WTC11 (cell line): Measurements from ENCODE around the gene TOB2. TPM values are rescaled to one million over a fixed set of nuclear protein-coding genes. Genes with fewer than 3 reads are reported as not detected.

Source experiments
- ATAC-seq: fragments of 200-7000 bp; cut with Tn5 transposase; 2 replicates; pipeline ENCODE4 v1.10.0; 2021; ENCODE audit warnings: mild to moderate bottlenecking, moderate library complexity
- CTCF ChIA-PET: fragments of 300-600 bp; sonication (Branson Sonifier 250); formaldehyde crosslinking; loops from one replicate; lab custom pipeline; 2021; ENCODE audit warnings: antibody characterized with exemption; lab: Charles Lee
- POLR2A ChIA-PET: fragments of 350-600 bp; sonication (Branson Sonifier 250); formaldehyde crosslinking; loops from one replicate; lab custom pipeline; 2021; ENCODE audit warnings: antibody characterized with exemption; lab: Charles Lee
- DNase-seq: peaks from one replicate; pipeline ENCODE4 v3.0.0; 2021; ENCODE audit warnings: low spot score
- H3K27ac Mint-ChIP-seq: 2 replicates; pipeline ENCODE4 v1.8.0; 2021; ENCODE audit warnings: mixed read lengths
- H3K27me3 Mint-ChIP-seq: 2 replicates; pipeline ENCODE4 v1.8.0; 2021; ENCODE audit warnings: low read depth, mild to moderate bottlenecking, moderate library complexity, mixed read lengths
- H3K36me3 Mint-ChIP-seq: 2 replicates; pipeline ENCODE4 v1.8.0; 2021; ENCODE audit warnings: mixed read lengths
- H3K4me1 Mint-ChIP-seq: 2 replicates; pipeline ENCODE4 v1.8.0; 2022; ENCODE audit warnings: mixed read lengths
- H3K4me3 Mint-ChIP-seq: 2 replicates; pipeline ENCODE4 v1.8.0; 2021; ENCODE audit warnings: mild to moderate bottlenecking, moderate library complexity, mixed read lengths
- H3K9me3 Mint-ChIP-seq: 2 replicates; pipeline ENCODE4 v1.8.0; 2021; ENCODE audit warnings: mixed read lengths
- CREB1 ChIP-seq: sonication (generic); formaldehyde crosslinking; IDR thresholded peaks from 2 replicates; pipeline ENCODE4 v1.8.0; 2023; ENCODE audit warnings: mild to moderate bottlenecking, missing genetic modification reagents
- EMX1 ChIP-seq: fragments of 250-450 bp; sonication (Bioruptor Pico); IDR thresholded peaks from 2 replicates; pipeline ENCODE4 v1.8.0; 2021; ENCODE audit warnings: mild to moderate bottlenecking
- ESRRA ChIP-seq: sonication (generic); formaldehyde crosslinking; IDR thresholded peaks from 2 replicates; pipeline ENCODE4 v1.8.1; 2022; ENCODE audit warnings: mild to moderate bottlenecking, missing genetic modification reagents, borderline replicate concordance
- FOXP1 ChIP-seq: sonication (generic); formaldehyde crosslinking; IDR thresholded peaks from 2 replicates; pipeline ENCODE4 v1.8.0; 2022; ENCODE audit warnings: missing genetic modification reagents, mild to moderate bottlenecking, moderate library complexity, borderline replicate concordance
- GABPB1 ChIP-seq: sonication (generic); formaldehyde crosslinking; IDR thresholded peaks from 2 replicates; pipeline ENCODE4 v1.8.1; 2023; ENCODE audit warnings: mild to moderate bottlenecking, missing genetic modification reagents
- GTF2I ChIP-seq: fragments of 250-450 bp; sonication (Bioruptor Pico); conservative IDR thresholded peaks from 2 replicates; pipeline ENCODE4 v1.4.0; 2021; ENCODE audit warnings: mild to moderate bottlenecking
- IRF2 ChIP-seq: sonication (generic); formaldehyde crosslinking; IDR thresholded peaks from 2 replicates; pipeline ENCODE4 v1.8.0; 2022; ENCODE audit warnings: low read depth, missing genetic modification reagents, borderline replicate concordance
- MXD4 ChIP-seq: fragments of 250-450 bp; sonication (Bioruptor Pico); IDR thresholded peaks from 2 replicates; pipeline ENCODE4 v1.8.0; 2021; ENCODE audit warnings: mild to moderate bottlenecking, moderate library complexity, borderline replicate concordance
- MYBL2 ChIP-seq: sonication (generic); formaldehyde crosslinking; IDR thresholded peaks from 2 replicates; pipeline ENCODE4 v1.8.1; 2023; ENCODE audit warnings: mild to moderate bottlenecking, moderate library complexity, missing genetic modification reagents
- NR3C1 ChIP-seq: sonication (generic); formaldehyde crosslinking; conservative IDR thresholded peaks from 2 replicates; pipeline ENCODE4 v1.8.1; 2023; ENCODE audit warnings: low read depth, mild to moderate bottlenecking, missing genetic modification reagents
- PRRX2 ChIP-seq: fragments of 250-450 bp; sonication (Bioruptor Pico); IDR thresholded peaks from 2 replicates; pipeline ENCODE4 v1.8.0; 2021; ENCODE audit warnings: mild to moderate bottlenecking
- ZBTB21 ChIP-seq: sonication (generic); formaldehyde crosslinking; IDR thresholded peaks from 2 replicates; pipeline ENCODE4 v1.8.1; 2023; ENCODE audit warnings: mild to moderate bottlenecking, missing genetic modification reagents, borderline replicate concordance
- ZNF263 ChIP-seq: sonication (generic); formaldehyde crosslinking; IDR thresholded peaks from 2 replicates; pipeline ENCODE4 v1.8.1; 2022; ENCODE audit warnings: low read depth, mild to moderate bottlenecking, moderate library complexity, missing genetic modification reagents
- total RNA-seq: library from RNA; stranded (reverse); gene quantifications from 3 replicates; pipeline ENCODE4 v1.2.3, GENCODE V29; 2021
- TF ChIP-seq, protein P1 (sequence below): sonication (generic); formaldehyde crosslinking; conservative IDR thresholded peaks from 2 replicates; pipeline ENCODE4 v1.8.1; 2023; ENCODE audit warnings: mild to moderate bottlenecking, low read depth, missing genetic modification reagents, moderate library complexity
- TF ChIP-seq, protein P2 (sequence below): fragments of 200-600 bp; IDR thresholded peaks from 2 replicates; pipeline ENCODE4 v1.8.0; 2022; ENCODE audit warnings: antibody characterized with exemption
- TF ChIP-seq, protein P3 (sequence below): sonication (generic); formaldehyde crosslinking; IDR thresholded peaks from 2 replicates; pipeline ENCODE4 v1.8.1; 2023; ENCODE audit warnings: mild to moderate bottlenecking, missing genetic modification reagents
- TF ChIP-seq, protein P4 (sequence below): fragments of 250-450 bp; sonication (Bioruptor Pico); IDR thresholded peaks from 2 replicates; pipeline ENCODE4 v1.9.0; 2021; ENCODE audit warnings: moderate library complexity, mild to moderate bottlenecking, inconsistent platforms, borderline replicate concordance
- TF ChIP-seq, protein P5 (sequence below): sonication (generic); formaldehyde crosslinking; IDR thresholded peaks from 2 replicates; pipeline ENCODE4 v1.8.0; 2022; ENCODE audit warnings: missing genetic modification reagents

Gene TOB2
- total RNA-seq, 1 experiment from 2014 or later = 46.6 TPM

DNA sequence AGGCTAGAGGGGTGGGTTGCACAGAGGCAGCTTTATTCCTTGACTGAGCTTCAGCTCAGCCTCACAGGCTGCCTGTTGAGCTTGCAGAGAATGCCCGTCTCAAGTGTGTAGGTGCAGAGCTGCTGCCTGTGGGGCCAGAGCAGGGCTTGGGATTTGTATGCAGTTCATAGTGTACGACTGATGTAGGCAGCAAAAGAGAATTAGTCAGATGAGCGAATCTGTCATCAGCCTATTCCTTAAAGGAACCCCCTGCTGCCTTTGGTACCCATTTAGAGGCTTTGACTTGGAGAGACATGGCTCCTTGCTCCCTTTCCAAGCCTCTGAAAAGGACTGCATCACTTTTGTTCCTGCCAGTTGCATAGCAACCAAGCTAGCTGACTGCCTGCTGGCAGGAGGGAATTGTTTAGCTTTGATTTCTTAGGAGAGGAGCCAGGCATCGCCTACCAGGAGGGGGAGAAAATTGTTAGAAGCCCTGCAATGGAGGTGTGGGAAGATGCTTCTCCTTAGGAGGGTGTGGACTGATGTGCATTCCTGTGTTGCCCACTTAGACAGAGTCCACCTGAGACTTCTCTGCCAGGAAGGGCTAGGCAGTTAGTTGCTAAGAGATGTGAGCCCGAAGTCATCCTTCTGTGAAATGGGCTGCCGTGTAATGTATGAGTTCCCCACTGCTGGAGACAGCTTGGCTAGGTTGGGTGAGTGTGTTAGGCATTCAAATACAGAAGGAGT lies 33.2 kb upstream of the TOB2 start (continued):
- TF ChIP-seq, protein P1, sequence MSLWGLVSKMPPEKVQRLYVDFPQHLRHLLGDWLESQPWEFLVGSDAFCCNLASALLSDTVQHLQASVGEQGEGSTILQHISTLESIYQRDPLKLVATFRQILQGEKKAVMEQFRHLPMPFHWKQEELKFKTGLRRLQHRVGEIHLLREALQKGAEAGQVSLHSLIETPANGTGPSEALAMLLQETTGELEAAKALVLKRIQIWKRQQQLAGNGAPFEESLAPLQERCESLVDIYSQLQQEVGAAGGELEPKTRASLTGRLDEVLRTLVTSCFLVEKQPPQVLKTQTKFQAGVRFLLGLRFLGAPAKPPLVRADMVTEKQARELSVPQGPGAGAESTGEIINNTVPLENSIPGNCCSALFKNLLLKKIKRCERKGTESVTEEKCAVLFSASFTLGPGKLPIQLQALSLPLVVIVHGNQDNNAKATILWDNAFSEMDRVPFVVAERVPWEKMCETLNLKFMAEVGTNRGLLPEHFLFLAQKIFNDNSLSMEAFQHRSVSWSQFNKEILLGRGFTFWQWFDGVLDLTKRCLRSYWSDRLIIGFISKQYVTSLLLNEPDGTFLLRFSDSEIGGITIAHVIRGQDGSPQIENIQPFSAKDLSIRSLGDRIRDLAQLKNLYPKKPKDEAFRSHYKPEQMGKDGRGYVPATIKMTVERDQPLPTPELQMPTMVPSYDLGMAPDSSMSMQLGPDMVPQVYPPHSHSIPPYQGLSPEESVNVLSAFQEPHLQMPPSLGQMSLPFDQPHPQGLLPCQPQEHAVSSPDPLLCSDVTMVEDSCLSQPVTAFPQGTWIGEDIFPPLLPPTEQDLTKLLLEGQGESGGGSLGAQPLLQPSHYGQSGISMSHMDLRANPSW (CRISPR knock-in tag) = no peak
- no peak for TF ChIP-seq ZNF263
- TF ChIP-seq ESRRA (CRISPR knock-in tag) = no peak
- no peak for TF ChIP-seq GTF2I (CRISPR knock-in tag)
- TF ChIP-seq, protein P2, sequence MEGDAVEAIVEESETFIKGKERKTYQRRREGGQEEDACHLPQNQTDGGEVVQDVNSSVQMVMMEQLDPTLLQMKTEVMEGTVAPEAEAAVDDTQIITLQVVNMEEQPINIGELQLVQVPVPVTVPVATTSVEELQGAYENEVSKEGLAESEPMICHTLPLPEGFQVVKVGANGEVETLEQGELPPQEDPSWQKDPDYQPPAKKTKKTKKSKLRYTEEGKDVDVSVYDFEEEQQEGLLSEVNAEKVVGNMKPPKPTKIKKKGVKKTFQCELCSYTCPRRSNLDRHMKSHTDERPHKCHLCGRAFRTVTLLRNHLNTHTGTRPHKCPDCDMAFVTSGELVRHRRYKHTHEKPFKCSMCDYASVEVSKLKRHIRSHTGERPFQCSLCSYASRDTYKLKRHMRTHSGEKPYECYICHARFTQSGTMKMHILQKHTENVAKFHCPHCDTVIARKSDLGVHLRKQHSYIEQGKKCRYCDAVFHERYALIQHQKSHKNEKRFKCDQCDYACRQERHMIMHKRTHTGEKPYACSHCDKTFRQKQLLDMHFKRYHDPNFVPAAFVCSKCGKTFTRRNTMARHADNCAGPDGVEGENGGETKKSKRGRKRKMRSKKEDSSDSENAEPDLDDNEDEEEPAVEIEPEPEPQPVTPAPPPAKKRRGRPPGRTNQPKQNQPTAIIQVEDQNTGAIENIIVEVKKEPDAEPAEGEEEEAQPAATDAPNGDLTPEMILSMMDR = no peak
- no peak for TF ChIP-seq MXD4 (CRISPR knock-in tag)
- no peak for TF ChIP-seq GABPB1
- TF ChIP-seq, protein P3, sequence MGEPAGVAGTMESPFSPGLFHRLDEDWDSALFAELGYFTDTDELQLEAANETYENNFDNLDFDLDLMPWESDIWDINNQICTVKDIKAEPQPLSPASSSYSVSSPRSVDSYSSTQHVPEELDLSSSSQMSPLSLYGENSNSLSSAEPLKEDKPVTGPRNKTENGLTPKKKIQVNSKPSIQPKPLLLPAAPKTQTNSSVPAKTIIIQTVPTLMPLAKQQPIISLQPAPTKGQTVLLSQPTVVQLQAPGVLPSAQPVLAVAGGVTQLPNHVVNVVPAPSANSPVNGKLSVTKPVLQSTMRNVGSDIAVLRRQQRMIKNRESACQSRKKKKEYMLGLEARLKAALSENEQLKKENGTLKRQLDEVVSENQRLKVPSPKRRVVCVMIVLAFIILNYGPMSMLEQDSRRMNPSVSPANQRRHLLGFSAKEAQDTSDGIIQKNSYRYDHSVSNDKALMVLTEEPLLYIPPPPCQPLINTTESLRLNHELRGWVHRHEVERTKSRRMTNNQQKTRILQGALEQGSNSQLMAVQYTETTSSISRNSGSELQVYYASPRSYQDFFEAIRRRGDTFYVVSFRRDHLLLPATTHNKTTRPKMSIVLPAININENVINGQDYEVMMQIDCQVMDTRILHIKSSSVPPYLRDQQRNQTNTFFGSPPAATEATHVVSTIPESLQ (CRISPR knock-in tag) = no peak
- TF ChIP-seq IRF2 = no peak
- TF ChIP-seq MYBL2 (CRISPR knock-in tag) = no peak
- no peak for TF ChIP-seq FOXP1 (CRISPR knock-in tag)

DNA sequence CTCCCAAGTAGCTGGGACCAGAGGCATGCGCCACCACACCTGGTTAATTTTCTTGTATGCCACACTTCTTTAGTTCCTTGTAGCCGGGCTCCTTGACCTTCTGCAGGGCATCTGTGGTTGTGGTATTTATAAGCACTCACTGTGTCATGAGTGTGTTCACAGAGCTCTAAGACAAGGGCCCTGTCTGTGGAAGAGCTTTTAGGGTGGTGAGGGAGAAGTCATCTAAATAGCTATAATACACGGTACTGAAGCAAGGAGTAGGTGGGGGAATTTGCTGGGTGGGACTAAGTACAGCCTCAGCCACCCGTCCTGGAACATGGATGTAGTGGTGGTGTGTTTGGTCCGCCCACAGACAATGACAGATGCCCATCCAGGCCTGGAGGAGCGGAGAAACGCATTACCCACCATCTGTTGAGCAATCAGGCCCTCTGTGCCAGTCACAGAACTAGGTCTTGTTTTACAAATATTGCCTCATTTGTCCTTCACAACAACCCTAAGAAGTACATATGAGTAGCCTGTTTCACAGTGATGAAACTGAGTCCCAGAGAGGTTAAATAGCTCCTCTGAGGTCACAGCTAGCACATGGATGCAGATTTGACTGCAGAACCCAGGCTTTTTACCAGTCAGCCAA lies 32.4 kb upstream of the TOB2 start:
- peaks cover 40% of the 10 kb centered on the region for H3K4me1 Mint-ChIP-seq
- H3K9me3 Mint-ChIP-seq = no peaks in the 10 kb centered on the region
- no peaks in the 10 kb centered on the region for H3K27me3 Mint-ChIP-seq
- no peaks in the 10 kb centered on the region for H3K36me3 Mint-ChIP-seq
- no peak for TF ChIP-seq NR3C1 (CRISPR knock-in tag)
- TF ChIP-seq ZBTB21 = no peak
- no peak for TF ChIP-seq CREB1 (CRISPR knock-in tag)
- TF ChIP-seq EMX1 (CRISPR knock-in tag) = no peak
- TF ChIP-seq PRRX2 (CRISPR knock-in tag) = no peak
- TF ChIP-seq, protein P4, sequence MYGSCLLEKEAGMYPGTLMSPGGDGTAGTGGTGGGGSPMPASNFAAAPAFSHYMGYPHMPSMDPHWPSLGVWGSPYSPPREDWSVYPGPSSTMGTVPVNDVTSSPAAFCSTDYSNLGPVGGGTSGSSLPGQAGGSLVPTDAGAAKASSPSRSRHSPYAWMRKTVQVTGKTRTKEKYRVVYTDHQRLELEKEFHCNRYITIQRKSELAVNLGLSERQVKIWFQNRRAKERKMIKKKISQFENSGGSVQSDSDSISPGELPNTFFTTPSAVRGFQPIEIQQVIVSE = no peak
- TF ChIP-seq, protein P3 (CRISPR knock-in tag) = no peak
- TF ChIP-seq, protein P5, sequence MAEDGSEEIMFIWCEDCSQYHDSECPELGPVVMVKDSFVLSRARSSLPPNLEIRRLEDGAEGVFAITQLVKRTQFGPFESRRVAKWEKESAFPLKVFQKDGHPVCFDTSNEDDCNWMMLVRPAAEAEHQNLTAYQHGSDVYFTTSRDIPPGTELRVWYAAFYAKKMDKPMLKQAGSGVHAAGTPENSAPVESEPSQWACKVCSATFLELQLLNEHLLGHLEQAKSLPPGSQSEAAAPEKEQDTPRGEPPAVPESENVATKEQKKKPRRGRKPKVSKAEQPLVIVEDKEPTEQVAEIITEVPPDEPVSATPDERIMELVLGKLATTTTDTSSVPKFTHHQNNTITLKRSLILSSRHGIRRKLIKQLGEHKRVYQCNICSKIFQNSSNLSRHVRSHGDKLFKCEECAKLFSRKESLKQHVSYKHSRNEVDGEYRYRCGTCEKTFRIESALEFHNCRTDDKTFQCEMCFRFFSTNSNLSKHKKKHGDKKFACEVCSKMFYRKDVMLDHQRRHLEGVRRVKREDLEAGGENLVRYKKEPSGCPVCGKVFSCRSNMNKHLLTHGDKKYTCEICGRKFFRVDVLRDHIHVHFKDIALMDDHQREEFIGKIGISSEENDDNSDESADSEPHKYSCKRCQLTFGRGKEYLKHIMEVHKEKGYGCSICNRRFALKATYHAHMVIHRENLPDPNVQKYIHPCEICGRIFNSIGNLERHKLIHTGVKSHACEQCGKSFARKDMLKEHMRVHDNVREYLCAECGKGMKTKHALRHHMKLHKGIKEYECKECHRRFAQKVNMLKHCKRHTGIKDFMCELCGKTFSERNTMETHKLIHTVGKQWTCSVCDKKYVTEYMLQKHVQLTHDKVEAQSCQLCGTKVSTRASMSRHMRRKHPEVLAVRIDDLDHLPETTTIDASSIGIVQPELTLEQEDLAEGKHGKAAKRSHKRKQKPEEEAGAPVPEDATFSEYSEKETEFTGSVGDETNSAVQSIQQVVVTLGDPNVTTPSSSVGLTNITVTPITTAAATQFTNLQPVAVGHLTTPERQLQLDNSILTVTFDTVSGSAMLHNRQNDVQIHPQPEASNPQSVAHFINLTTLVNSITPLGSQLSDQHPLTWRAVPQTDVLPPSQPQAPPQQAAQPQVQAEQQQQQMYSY (CRISPR knock-in tag) = no peak
- ATAC-seq (no peak), DNase-seq (no peak)
- CTCF ChIA-PET = interaction anchor here (0.9 to 3.5 kb wide), 6 partner anchors 21 to 75 kb away, joined by 3 to 27 read pairs (median 6); no protein-coding TSS in a partner anchor
- H3K27ac Mint-ChIP-seq = peak overlapping the region; percentile 26; the same call in 1 of the 2 replicates
- POLR2A ChIA-PET = interaction anchor here (2.3 kb wide), 1 partner anchor 10 kb away, joined by 12 read pairs; the partner anchor contains the start of genes ACO2 and PHF5A
- H3K4me3 Mint-ChIP-seq = no peak overlapping the region
